Stimulated activated CD8-positive, alpha-beta memory T cell treated with anti-CD3 and anti-CD28 coated beads, Interleukin-4, amount 100 ng/mL, for 24 hours (primary cell): ENCODE results near the gene ADAMTS2.
"Not testable (repeated sequence)": the region's sequence is repeated elsewhere in the genome, so short reads cannot be mapped to it uniquely, and the experiment has no call there.

Source experiments
- DNase-seq: peaks from one replicate; pipeline ENCODE4 v3.0.0-alpha.2; 2020; ENCODE audit warnings: low read depth

Gene ADAMTS2

DNA sequence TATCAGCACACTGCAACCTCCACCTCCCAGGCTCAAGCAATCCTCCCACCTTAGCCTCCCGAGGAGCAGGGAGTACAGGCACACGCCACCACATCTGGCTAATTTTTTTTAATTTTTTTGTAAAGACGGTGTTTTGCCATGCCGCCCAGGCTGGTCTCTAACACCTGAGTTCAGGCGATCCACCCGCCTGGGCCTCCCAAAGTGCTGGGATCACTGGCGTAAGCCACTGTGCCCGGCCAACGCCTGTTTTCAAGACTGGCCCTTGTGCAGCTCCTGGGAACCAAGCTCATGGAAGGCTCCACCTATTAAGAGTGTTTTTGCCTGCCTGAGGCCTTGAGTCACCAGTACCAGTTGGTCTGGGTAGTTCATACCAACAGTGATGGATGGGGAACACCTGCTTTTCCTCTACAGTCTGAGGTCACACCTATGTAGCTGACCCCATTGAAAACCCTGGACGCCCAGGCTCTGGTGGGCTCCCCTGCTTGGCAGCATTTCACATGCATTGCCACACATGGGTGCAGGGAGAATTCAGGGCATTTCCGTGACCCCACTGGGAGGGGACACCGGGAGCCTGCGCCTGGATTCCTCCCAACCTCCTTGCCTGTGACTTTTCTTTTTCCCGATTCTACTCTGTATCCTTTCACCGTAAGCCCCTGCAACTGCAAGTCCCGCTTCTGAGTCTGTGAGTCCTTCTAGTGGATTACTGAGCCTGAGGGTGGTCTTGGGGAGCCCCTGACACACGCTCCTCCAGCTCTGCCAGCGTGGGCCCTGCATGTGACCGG is 221.6 kb downstream of the ADAMTS2 start:
- DNase-seq, result no peak

DNA sequence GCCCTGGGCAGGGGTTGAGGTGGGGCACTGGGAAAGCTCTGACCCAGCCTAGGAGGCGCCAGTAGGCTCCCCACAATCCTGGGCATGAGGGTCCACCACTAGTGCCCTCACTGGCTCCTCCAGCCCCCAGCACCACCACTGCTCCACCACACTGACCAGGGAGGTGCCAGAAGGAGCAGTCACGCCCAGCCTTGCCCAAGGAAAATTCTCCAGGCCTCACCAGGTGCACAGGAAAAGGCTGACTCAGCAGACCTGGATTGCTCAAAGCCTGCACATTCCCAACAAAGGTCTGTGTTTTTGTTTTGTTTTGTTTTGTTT is 222.2 kb downstream of the ADAMTS2 start:
- no peak for DNase-seq

DNA sequence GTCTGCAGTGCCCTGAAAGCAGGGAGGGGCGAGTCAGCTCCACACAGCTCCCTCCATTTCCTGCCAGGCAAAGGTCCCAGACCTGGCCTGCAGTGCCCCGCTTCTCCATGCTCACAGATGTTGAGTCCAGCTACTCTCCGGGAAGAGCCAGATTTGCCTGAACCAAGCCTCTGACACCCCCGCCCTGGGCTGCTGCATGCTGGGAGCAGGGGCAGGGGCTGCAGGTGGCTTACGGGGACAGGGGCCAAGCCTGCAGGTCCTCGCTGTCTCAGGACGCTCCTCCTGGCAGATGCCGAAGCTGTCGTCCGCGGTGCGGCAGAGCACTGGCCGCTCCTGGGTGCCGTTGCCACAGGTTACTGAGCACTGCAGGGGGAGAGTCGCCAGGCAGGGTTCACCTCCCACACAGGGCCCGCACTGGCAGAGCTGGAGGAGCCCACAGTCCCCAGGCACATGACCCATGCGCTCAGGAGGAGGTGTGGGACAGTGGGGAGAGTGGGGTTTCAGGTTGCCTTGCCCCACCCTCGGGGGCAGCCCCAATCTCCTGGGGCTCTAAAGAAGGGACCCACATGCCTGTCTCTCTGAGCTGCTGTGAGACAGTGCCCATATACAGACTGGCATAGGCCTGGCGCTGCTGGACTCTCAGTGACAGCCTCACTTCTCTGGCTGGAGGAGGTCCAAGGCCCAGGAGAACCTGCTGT is 222.7 kb downstream of the ADAMTS2 start:
- no peak for DNase-seq

DNA sequence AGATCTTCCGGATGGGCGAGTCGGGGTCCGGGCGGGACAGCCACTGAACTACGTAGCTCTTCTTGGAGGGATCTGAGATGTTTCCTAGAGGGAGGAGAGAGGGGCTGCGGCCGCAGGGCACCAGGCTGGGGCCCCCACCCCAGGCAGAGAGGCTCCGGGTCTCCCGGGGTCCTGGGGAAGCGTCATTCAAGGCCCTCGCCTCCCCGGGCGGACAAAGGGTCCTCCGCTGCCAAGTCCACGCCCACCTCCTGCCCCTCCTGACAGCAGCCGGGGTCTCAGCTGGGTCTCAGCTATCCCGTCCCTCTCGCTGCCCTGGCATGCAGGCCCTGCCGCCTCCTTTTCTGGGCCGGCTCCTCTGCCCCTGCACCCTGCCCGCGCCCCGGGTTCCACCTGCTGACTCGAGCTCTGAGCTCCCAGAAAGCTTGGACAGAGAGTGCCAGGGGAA is 223.6 kb downstream of the ADAMTS2 start:
- no peak for DNase-seq

DNA sequence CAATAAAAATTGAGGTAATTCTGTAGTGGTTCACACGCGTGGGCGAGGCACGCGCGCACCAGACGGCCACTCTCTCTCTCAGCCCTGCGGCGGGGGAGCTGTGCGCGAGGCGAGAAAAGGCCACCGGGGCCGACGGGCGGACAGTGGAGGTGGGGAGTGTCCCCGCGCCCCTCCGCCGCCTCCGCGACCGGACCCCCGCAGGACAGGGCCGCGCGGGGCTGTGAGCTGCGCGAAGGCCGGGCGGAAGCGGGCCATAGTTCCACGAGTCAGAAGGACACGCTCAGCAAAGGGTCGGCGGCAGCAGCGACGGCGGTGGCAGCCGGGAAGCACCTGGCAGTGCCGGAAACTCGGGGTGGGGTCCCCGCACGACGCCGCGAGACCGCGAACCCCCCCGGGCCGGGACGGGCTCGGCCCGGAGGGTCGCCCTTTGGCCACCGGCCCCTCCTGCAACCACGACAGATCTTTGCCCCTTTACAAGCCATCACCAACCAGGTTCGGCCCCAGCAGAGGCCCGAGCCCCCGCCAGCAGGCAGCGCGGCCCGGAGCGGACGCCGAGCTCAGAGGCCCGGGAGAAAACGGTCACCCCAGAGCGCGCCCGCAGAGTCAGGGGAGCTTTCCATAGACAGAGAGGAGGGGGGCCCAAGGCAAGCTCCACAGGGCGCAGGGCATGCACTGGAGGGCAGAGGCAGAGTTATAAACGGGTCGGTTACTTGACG is 224.2 kb downstream of the ADAMTS2 start:
- no peak for DNase-seq

DNA sequence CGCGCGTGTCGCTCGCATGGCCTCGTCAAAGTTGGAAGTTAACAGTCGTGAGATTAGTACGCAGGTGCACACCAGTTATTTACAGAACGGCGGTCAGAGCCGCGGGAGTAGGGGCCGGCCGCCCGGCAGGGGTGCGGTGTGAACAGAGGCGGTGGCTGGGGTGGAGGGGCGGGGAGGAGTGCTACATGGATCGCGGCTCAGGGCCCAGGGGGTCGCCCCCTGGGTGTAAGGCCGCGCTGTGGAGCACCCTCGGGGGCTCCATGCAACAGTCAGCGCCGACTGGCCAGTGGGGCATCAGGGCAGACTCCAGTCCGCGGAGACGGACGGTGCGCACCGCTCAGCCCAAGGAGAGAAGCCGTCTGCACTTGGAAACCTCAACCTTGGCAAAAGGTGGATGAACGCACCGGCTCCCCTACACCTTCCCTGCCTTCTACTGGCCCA is 224.8 kb downstream of the ADAMTS2 start:
- DNase-seq, result no peak

DNA sequence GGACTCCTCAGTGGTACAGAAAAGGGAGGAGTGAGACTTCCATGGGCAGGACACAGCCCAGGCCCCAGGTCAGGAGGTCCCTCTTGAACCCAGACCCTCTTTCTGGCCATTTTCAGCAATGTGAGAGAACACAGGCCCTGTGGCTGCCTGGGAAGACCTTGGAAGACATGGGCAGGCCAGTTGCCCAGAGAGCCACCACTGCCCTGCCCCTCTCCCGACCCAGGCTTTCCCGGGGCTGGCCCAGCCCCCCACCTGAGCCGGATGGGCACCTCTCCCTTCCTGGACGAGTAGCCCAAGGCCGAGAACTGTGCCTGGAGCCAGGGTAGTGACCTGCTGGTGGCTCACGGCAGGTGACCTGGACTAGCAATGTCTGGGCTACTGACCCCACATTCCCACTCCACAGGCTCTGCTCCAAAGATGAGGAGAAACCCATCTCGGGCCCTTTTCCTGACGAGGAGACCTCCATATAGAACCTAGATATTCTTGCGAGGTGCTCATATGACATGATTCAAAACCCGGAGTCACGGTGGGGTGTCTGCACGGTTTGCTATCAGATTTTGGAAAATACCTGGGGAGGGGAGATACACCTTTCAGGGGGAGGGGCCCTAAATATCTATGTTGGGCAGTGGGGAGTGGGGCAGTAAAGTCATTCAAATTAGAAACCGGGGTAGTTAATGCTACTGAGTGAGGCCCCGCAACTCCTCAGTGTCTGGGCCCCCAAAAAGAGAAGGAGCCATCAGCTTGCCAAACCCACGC is 225.7 kb downstream of the ADAMTS2 start:
- no peak for DNase-seq

DNA sequence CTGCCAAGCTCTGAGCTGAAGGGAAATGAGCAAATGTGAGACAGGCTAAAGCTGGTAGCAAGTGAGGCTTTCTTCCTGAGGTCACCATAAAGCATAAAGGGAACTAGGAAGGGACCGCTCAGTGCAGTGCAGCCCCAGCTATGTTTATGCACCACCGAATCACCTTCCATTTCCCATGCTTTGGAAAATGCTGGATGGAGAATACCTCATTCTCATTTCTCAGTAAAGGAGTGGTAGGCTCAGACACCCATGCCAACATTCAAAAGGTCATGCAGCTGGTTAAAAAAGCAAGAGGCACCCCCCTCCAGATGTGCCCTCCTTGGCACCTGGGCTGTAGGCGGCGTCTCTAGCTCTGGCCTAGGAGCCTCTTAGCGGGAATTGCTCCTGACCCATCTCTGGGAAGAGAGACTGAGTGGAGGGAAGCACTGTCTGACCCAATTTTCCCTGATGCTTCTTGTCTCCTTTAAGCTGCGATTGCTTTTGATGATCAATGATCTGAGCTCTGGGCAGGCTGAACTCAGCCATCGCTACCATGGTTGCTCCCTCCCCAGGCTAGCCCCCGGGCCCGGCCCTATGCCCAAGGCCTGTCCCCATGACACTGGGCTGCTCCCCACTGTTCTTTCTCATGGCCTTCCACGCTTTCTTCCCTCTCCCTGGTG is 226.4 kb downstream of the ADAMTS2 start:
- DNase-seq, result no peak

DNA sequence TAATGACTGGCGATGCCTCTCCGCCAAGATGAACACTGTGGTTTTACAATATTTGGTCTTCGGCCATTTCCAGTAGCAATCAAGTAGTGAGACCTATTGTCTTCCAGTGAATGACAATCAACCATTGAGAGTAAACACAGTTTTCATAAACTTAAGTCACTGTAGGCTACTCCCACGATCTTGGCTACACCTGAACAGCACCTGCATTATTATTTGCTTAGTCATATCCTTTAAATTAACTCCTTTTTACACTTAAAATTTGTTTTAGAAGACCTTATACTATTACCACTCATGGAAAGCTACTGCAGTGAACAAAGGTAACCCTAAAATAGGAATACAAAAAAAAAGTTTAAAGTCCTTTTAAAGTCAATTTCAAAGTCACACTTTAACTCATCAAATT is 226.9 kb downstream of the ADAMTS2 start:
- DNase-seq, result no peak

DNA sequence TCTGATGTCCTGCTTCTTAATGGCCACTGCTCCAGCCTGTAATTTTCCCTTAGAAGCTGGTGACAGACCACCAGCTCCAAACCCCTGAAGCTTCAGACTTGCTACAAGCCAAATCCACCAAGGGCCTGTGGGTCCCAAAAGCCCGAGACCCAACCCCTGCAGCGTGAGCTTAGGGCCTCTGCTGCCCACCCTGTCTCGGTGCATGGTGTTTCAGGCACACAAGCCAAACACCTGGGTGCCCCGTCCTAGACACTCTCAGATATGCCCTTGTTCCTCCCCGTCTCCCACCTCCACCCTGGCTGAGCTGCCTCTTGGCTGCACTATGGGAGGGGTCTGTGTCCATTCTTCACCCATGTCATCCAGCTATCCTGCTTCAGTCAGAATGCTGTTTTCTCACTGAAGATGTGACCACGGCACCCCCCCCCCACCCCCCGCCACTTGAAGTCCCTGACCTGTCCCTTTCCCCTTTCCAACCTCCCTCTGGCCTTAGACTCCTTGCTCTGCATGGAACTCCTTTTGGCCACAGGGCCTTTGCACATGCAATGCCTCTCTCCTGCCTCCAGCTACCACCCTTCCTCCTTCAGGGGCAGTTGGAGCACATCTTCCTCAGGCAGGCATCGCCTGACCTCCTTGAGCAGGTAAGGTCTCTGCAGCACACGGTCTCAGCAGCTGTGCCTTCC is 229.3 kb downstream of the ADAMTS2 start:
- no peak for DNase-seq

DNA sequence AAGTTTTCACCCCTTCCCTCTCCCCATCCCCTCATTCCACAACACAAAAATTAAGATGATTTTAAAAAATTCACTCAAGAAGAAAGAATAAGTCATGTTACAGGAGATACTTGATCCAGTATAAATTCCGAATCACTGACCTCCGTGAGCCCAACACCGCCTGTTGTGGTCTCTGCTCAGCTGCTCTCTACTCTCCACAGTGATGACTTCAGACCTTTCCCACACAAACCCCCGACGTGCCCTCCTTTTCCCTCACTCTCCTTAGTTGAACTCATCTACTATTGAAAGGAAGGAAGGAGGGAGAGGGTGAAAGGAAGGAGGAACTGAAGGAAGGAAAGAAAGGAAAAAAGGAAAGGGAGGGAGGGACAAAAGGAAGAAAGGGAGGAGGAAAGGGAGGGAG is 230.0 kb downstream of the ADAMTS2 start:
- DNase-seq, result no peak

DNA sequence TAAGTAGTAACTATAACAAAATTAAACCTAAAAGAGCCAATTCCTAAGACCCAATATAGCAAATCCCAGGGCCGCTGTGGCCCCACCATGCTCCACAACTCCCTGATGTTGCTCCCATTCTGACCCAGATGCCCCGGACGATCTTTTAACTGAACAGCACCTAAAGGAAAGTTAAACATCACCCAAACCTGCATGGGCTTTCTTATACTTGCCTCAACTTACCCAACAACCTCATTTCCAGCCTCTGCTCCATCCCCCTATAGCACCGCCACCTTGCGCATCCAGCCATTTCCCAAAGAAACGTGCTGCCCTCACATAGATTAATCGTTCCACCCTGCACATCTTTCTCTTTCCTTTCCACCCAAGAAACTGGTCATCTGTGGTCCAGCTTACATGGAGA is 230.5 kb downstream of the ADAMTS2 start:
- DNase-seq, result no peak

DNA sequence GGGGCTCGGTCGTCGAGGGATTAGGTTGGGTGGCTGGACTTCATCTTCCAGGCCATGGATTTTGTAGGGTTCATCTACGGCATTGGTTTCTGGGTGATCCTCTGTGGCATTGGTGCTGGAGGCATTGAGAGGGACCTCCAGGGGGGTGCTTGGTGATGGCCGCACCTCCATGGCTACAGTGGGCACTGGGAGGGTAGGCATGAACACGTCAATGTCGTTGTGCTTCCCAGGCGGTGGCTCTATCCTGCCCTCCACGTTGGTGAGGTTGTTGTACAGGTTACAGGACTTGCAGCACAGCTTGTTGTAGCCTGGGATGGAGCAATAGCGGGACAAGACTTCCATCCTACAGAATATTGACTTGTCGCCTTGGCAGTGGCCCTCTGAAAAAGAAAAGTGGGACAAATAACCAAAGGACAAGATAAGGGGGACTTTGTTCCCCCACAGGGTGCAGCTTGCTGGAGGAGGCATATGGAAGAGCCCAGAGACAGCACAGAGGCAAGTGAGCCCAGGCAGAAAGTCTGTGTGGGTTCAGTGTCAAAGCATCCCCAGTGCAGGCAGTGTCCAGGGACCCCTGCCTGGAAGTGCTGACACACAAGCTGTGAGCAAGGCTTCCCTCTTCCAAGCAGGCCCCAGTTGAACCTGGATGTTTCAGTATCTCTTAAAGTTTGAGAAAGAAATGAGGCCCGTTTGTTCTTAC is 231.2 kb downstream of the ADAMTS2 start:
- no peak for DNase-seq

DNA sequence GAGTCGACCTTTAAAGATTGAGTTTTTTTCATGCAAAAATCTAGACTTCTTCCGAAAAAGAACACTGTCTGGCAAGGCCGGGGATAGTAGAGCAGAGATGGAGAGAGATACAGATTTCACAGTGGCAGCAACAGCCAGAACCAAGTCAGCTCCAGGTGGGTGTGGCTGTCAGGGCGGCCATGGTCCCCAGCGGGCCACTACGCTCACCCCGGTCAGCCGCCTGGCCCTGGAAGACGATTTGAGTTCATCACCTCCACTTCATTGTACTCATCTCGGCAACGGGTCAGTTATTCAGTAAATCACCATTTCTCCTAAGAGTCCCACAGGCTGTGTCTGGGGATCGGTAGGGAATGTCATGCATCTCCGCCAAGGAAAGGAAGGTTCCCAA is 232.1 kb downstream of the ADAMTS2 start:
- DNase-seq, result no peak

DNA sequence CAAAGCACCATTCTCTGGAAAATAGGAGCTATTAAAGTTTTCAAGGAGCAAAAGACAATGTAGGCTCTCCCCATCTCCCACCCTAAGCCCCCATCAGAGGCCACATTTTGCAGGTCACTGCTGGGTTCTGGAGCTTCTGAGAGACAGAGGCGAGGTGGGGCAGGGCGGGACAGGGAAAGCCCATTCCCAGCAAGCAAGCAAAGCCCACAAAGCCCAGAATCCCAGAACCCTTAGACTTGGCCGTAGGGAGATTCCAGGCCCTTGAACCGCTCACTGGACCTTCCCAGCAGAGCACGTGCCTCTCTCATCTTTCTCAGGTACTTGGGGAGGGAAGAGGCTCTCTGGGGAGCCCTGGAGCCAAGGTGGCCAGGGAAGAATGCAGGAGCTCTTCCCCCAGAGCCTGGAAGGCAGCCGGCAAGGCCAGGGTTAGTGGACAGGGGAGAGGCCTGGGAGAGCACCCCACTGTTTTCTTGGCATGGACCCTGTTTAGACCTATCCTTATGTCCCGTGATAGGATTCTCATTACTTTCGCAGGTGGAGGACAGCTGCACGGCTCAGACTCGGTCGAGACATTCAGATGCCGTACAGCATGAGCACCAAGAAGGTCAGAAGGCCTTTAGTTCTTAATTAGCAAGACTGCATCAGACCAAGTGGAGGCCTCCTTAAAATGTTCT is 232.7 kb downstream of the ADAMTS2 start:
- no peak for DNase-seq

DNA sequence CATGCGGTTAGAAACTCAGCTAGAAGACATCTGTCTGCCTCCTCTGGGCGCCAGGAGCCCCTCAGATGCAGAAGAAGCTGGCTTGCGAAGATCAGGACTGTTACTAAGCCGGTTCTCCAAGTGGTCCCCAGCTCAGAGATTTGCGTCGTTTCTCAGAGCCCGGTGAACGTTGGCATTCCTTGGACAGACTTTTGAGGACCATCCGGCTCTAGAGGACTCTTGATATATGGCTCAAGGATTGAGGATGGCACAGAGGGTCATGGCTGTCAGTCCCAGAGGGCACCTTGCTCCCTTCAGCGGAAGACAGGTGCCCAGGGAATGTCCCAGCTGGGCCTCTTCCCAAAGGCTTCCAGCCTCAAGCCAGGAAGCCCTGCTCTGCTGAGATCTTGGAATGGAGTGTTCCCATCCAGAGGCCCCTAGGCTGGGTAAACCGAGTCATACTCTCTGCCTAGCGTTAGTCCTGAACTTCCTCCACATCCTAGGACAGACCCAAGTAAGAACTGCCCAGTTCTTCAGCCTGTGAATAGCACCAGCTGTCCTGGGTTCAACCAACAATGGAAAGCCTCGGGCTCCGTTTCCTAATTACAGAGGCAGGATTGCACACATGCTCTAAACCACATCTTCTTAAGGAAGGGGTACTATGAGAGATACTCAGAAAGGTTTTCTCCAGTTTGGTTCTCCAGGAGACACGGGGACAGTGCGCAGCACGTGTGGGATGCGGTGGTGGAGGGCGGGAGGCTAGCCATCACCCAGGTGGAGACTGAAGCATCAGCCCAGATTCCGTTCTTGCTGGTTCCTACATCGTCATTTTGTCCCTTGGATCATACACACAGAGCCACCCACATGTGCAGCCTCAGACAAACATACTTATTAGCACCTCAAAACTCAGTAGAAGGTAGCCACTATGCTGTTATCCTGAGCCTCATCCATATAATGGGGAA is 233.7 kb downstream of the ADAMTS2 start:
- DNase-seq, result no peak

DNA sequence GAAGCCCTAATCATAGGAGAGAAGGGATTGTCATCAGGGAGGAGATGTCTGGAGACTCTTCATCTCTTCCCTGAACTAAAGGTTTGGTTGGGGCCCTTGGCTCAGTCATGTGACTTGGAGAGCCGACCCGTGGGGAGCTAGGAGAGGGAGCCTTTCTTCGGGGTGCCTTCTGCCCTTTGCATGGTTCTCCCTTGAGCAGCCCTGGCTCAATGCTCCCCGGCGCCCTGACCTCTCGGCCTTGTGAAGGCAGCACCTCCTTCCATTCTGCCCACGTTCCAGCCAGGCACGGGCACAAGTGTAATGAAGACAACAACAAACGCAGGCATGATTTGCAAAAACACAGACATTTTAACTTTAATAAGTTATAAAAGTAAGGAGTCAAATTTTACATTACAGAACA is 234.7 kb downstream of the ADAMTS2 start:
- no peak for DNase-seq

DNA sequence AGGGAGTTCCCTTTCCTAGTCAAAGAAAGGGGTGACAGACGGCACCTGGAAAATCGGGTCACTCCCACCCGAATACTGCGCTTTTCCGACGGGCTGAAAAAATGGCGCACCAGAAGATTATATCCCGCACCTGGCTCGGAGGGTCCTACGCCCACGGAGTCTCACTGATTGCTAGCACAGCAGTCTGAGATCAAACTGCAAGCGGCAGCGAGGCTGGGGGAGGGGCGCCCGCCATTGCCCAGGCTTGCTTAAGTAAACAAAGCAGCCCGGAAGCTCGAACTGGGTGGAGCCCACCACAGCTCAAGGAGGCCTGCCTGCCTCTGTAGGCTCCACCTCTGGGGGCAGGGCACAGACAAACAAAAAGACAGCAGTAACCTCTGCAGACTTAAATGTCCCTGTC is 244.0 kb downstream of the ADAMTS2 start:
- DNase-seq, result not testable (repeated sequence)

DNA sequence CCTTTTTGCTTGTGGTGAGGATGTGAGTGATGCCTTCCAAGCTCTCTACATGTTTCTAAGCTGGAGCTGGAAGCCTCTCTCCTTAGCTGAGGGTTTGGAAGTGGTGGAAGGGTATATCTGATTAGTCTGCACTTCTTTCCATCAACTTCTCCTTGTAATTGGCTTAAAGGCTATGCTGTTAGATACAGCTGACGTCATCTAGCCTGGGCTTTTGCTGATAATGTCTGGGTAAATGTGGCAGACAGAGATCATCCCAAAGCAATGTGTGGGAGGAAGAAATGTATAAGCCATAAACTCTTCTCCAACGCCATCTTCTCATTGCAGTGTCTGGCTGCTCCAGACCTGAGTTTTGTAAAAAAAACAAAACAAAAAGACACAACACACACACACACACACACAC is 255.8 kb downstream of the ADAMTS2 start:
- no peak for DNase-seq
